D721Med (cell line): ENCODE results near the gene MICAL2.

ENCODE experiments used
- DNase-seq: peaks from one replicate; pipeline ENCODE4 v3.0.0; 2011; ENCODE audit warnings: low spot score; ENCODE audit not compliant: insufficient read length
- FAIRE-seq: peaks from 2 replicates; lab custom pipeline; 2011; peaks lifted over from hg19 to GRCh38; lab: Jason Lieb, UNC
- CTCF ChIP-seq: IDR thresholded peaks from 2 replicates; pipeline ENCODE4 v1.5.1; 2012; ENCODE audit warnings: mild to moderate bottlenecking, control low read depth; ENCODE audit not compliant: insufficient read depth; ENCODE audit errors: missing control alignments

MICAL2 gene

GRCh38 chr11:12106501-12106900, 3.9 kb upstream of the MICAL2 start:
- FAIRE-seq (no peak), DNase-seq (no peak)
- no peak for TF ChIP-seq CTCF

GRCh38 chr11:12108875-12109453, 1.4 kb upstream of the MICAL2 start:
- no peak for FAIRE-seq
- TF ChIP-seq CTCF = no peak
- DNase-seq = no peak

- FAIRE-seq (no peak), DNase-seq (no peak)
- no peak for TF ChIP-seq CTCF
These were observed 696 bp upstream of the MICAL2 start for GRCh38 chr11:12109591-12110196.

- no peak for FAIRE-seq
- DNase-seq = no peak
- no peak for TF ChIP-seq CTCF
These were observed 541 bp downstream of the MICAL2 start for GRCh38 chr11:12110714-12111548.

GRCh38 chr11:12111549-12112520, 1.4 kb downstream of the MICAL2 start:
- DNase-seq (no peak), FAIRE-seq (no peak)
- no peak for TF ChIP-seq CTCF

GRCh38 chr11:12112750-12113149, 2.4 kb downstream of the MICAL2 start:
- FAIRE-seq (no peak), DNase-seq (no peak)
- TF ChIP-seq CTCF = no peak
